ENCODE results near the gene KIRREL2.
A peak's percentile ranks its signal among the peaks of the same experiment; 100 is the strongest.

The KIRREL2 gene

GRCh38 chr19:35844482-35845214, 12.1 kb upstream of the KIRREL2 start:
- no peak for DNase-seq (ENCODE audit: low read depth in 3 of 3)

- no peak for DNase-seq (ENCODE audit: low read depth in 3 of 3)
Observed at GRCh38 chr19:35845215-35846037, 11.3 kb upstream of the KIRREL2 start.

DNA sequence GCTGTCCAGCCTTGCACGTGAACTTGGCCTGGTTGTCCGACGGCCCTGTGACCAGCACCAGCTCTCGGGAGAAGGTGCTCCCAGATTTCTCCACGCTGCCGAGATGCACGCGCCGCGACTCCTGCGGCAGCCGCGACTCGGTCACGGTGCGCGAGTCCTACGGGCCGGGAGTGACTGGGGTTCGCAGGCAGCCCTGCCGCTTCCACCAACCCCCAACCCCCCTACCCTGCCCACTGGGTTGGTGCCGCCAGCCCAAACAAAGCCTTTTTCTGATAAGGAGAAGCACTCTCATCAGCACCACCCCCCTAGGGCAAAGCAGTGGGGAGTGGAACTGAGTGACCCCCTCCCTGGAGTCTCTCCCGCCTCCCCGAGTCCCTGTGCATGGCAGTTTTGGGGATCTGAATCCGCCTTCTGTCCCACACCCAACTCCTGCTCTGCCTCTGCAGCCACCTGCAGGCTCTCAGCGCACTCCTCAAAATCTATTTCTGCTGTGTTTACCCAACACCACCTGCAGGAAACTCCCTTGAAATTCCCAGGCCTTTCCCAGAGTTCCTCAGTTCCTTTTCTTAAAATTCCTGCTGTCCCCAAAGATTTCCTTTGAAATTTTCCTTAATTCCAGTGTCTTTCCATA, 10.6 kb upstream of the KIRREL2 start:
- no peak for DNase-seq (ENCODE audit: low read depth in 3 of 3)

- DNase-seq (ENCODE audit: low read depth in 3 of 3): no peak
Observed at GRCh38 chr19:35847911-35848310, 8.8 kb upstream of the KIRREL2 start.

GRCh38 chr19:35848486-35848885, 8.2 kb upstream of the KIRREL2 start:
- DNase-seq (ENCODE audit: low read depth in 3 of 3): no peak

DNA sequence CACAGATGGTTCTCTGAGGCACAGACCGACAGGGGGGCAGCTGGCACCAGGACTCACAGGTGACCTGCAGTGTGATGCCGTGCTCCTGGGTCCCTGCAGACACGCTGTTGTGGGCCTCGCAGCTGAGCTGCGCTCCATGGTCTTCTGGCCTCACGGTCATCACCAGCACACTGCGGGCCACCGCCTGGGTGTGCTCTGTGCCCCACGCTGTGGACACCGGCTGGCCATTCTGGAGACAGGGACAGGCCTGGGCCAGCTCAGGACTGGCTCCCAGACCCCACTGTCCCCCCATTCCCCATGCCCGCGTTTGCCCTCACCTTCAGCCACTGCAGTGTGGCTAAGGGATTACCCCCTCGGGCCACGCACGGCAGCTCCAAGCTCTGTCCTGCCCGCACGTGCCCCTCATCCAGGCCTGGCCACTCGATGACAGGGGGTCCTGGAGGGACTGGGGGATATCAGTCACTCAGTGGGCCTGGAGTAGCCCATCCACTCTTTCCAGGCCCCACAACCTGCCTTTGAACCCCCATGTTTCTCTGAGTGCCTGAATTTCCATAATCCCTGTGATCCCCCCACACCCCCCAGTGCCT, 7.7 kb upstream of the KIRREL2 start:
- DNase-seq (ENCODE audit: low read depth in 3 of 3): no peak

GRCh38 chr19:35851213-35852028, 5.3 kb upstream of the KIRREL2 start:
- no peak for DNase-seq (ENCODE audit: low read depth in 3 of 3)

- no peak for DNase-seq (ENCODE audit: low read depth in 3 of 3)
Observed at GRCh38 chr19:35852029-35852780, 4.5 kb upstream of the KIRREL2 start, which contains the start of gene NPHS1. NPHS1 (minus strand) TSS chr19:35852504; CDS start chr19:35851837, 667 bp downstream.

GRCh38 chr19:35853038-35853756, 3.5 kb upstream of the KIRREL2 start:
- DNase-seq (ENCODE audit: low read depth in 3 of 3): no peak

DNA sequence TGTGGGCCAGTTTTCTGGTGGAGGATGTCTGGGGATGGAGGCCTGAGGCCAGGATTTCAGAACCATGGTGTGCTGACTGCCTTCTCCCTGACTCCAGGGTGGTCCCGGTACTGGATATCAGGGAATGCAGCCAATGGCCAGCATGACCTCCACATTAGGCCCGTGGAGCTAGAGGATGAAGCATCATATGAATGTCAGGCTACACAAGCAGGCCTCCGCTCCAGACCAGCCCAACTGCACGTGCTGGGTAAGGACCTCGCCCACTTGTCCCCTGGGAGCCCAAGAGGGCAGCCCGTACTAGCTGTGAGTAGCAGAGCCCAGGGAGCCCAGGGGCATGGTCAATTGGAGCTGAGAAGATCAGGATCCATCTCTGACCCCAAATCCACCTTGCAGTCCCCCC, 1.6 kb downstream of the KIRREL2 start:
- DNase-seq (ENCODE audit: low read depth in 3 of 3): no peak

DNA sequence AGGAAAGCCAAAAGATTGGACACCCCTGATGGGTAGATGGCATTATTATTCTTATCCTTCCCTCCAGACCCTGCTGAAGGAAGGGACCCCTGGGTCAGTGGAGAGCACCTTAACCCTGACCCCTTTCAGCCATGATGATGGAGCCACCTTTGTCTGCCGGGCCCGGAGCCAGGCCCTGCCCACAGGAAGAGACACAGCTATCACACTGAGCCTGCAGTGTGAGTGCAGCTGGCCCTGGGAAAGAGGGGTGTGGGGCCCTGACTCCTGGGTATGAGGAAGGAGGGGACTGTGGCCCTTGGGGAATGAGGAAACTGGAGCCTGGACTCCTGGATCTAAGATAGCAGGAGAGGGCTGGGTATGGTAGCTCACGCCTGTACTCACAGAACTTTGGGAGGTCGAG, 2.7 kb downstream of the KIRREL2 start:
- no peak for DNase-seq (ENCODE audit: low read depth in 3 of 3)

- DNase-seq (ENCODE audit: low read depth in 3 of 3): no peak
Observed at GRCh38 chr19:35860436-35860817, 3.7 kb downstream of the KIRREL2 start.

- no peak for DNase-seq (ENCODE audit: low read depth in 3 of 3)
Observed at GRCh38 chr19:35860818-35861639, 4.3 kb downstream of the KIRREL2 start.

DNA sequence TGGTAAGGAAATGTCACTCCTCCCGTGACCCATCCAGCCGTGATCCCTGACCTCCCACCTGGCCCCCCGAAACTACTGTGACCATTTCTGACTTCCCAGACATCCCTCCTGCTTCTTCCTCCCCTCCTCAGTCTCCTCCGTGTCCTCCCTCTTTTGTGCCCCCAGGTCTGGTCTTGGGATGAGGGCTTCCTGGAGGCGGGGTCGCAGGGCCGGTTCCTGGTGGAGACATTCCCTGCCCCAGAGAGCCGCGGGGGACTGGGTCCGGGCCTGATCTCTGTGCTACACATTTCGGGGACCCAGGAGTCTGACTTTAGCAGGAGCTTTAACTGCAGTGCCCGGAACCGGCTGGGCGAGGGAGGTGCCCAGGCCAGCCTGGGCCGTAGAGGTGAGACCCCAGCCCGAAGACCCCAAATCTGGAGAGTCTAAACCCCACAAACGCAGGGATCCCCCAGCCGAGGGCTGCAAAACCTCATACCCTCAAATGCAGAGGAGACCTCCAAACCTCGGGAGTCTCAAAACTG, 5.0 kb downstream of the KIRREL2 start:
- DNase-seq (ENCODE audit: low read depth in 3 of 3): no peak

GRCh38 chr19:35862528-35862927, 5.8 kb downstream of the KIRREL2 start:
- no peak for DNase-seq (ENCODE audit: low read depth in 3 of 3)

DNA sequence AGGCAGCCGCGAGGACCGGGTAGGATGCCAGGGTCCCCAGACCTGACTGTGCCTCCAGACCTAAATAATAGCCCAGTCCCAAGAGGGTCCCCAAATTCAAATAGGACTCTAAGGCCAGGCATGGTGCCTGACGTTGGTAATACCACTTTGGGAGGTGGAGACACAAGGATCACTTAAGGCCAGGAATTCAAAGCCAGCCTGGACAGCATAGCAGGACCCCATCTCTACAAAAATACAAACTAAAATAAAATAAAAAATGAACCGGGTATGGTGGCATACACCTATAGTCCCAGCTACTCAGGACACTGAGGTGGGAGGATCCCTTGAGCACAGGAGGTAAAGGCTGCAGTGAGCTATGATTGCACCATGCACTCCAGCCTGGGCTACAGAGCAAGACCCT, 6.3 kb downstream of the KIRREL2 start:
- DNase-seq (ENCODE audit: low read depth in 3 of 3): no peak

GRCh38 chr19:35868172-35868822, 11.6 kb downstream of the KIRREL2 start, which contains the start of gene APLP1:
APLP1 (plus strand) TSS chr19:35868574; CDS start chr19:35868637, 63 bp downstream.
- peak; percentile 38 to 70 (median 48) for DNase-seq (ENCODE audit: low read depth in 3 of 3)

DNA sequence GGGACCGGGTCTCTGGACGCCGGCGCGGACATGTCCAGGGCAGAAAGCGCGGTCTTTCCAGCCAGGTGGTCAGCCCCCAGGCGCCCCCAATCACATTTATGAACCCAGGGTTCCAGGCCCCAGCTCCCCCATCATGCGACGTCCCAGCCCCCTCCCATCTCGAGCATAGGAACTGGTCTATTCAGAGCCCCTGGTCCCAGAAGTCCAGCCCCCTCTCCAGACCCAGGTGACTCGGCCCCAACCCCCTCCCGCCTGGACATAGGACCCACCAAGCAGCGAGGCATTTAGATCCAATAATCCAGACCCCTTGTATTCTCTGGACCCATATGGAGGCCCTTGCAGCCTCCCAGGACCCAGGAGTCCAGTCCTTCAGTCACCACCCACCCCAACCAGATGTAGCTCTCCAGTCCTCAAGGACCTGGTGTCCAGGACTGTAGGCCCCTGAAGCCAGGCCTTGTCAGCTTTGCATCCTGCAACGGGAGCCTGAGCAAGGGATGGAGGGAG, 12.2 kb downstream of the KIRREL2 start:
- no peak for DNase-seq (ENCODE audit: low read depth in 3 of 3)
